NCI-H146 treated with DMSO at 0.1 percent for 48 hours (cell line): ENCODE measurements around the gene SOWAHC.
"Not testable (repeated sequence)": the region's sequence is repeated elsewhere in the genome, so short reads cannot be mapped to it uniquely, and the experiment has no call there.

Experiments
- DNase-seq: peaks from one replicate; lab custom pipeline; 2025; ENCODE audit not compliant: unreplicated experiment; lab: John Stamatoyannopoulos, UW

Gene SOWAHC

DNA sequence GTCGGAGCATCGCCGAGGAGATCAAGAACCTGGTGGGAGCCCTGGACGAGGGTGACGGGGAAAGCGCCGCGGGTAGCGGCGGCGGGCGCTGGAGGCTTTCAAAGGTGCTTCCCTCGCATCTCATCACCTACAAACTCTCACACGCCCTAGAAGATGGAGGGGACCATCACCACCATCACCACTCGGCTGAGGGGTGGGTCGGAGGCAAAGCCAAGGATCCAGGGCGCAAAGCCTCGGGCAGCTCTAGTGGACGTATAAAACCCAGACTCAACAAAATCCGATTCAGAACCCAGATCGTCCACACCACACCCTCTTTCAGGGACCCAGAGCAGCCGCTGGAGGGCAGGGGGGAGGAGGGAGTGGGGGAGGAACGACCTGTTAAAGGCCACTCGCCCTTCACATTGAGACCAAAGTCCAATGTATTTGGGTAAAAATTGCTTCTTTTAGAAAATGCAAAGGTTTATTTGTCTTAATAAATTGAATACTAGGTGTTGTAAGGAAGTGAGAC, 1.5 kb downstream of the SOWAHC start:
- no peak for DNase-seq

DNA sequence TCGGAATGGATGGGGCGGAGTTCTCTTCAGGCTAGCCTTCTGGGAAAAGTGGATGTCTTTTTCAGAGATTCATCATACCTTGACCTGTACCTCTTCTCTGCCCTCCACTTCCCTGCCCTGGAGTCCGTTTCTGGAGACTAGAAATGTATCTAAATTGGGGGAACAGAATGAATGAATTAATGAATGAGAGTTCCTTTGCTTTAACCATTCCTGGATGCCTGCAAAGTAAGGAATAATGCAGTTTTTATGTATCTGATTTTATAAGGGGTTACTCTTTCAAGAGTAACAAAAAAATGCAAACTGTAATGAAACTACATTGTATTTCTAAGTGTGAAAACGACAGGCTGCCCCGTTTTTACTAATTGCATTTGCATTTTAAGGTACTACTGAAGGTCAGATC, 2.0 kb downstream of the SOWAHC start:
- no peak for DNase-seq

GRCh38 chr2:109619032-109619615, 5.0 kb downstream of the SOWAHC start:
- DNase-seq: no peak

GRCh38 chr2:109623297-109623696, 9.1 kb downstream of the SOWAHC start:
- no peak for DNase-seq

DNA sequence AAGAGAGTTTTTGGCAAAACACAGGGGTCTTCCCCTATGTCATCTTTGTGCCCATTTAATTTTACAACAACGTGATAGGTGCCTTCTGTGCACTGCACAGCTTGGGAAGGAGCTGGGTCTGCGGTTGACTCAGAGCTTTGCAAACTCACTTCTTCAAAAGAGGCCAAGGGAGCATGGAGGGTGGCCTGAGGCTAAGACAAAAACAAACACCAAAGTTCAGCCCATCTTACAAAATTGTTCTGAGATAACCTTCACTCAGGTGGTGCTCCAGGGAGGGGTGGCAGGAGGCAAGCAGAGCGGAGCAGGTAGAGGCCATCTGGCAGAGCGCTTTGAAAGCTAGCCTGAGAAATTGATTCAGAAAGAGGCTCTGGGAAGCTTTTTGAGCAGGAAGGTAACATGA, 9.8 kb downstream of the SOWAHC start:
- no peak for DNase-seq

- DNase-seq: no peak
Measured at GRCh38 chr2:109624339-109624738, 10.2 kb downstream of the SOWAHC start.

DNA sequence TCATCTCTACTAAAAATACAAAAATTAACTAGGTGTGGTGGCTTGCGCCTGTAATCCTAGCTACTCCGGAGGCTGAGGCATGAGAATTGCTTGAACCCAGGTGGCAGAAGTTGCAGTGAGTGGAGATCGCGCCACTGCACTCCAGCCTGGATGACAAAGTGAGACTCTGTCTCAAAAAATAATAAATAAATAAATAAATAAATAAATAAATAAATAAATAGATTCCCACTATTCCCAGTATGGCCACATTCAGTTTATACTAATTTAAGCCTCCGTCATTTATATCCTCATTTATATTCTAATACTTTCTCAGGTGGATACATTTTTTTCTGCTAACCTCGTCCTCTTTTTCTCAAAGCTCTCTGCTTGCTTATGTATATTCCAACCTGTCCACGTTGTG, 14.2 kb downstream of the SOWAHC start:
- DNase-seq: not testable (repeated sequence)

DNA sequence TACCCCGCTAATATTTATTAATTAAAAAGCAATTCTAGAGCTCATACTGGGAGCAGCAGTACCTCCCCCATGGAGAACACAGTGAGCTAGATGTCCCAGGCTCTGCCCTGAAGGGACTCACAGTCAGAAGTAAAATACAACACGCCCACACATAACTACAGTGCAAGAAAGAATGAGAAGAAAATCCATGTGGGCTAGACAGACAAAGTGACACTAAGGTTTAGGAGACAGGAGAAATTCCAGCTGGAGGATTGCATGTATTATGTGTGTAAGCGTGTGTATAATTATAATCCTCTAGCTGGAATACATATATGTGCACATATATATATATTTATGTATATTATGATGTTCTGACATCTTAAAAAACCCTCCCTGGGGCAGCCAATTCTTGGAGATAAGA, 15.7 kb downstream of the SOWAHC start:
- DNase-seq: no peak

DNA sequence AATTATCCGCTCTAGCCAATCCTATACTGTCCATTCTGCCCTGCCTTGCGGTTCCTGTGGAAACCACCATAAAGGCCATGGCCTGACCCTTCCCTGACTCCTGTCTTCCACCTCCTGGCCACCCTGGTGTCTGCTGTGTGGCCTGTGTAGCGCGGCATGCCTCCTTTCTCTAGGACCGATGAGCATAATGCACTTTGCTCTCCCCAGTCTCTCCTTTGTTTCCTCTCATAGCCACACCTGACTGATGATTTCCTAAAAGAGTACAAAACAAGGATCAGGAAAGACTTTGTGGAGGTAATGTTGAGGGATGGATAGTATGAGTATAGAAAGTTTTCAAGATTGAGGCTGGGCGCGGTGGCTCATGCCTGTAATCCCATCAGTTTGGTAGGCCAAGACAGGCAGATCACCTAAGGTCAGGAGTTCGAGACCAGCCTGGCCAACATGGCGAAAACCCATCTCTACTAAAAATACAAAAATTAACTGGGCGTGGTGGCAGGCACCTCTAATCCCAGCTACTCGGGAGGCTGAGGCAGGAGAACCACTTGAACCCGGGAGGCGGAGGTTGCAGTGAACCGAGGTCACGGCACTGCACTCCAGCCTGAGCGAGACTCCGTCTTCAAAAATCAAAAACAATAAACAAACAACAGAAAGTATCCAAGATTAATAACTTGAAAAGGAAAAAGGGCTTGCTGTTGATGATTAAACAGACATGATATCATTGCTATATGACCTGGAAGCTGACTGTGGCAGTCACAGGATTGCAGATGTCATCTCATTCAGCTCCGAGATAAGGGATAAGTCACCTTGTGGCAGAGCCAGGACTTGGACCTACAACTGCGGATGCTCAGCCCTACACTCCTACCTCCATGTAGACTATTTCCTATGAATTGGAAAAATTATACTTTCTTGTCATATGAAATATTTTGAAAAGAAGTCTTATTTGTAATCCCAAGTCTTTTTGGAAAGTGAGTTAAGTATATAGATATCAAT, 16.6 kb downstream of the SOWAHC start:
- DNase-seq: no peak

GRCh38 chr2:109631741-109632140, 17.6 kb downstream of the SOWAHC start:
- DNase-seq: no peak

DNA sequence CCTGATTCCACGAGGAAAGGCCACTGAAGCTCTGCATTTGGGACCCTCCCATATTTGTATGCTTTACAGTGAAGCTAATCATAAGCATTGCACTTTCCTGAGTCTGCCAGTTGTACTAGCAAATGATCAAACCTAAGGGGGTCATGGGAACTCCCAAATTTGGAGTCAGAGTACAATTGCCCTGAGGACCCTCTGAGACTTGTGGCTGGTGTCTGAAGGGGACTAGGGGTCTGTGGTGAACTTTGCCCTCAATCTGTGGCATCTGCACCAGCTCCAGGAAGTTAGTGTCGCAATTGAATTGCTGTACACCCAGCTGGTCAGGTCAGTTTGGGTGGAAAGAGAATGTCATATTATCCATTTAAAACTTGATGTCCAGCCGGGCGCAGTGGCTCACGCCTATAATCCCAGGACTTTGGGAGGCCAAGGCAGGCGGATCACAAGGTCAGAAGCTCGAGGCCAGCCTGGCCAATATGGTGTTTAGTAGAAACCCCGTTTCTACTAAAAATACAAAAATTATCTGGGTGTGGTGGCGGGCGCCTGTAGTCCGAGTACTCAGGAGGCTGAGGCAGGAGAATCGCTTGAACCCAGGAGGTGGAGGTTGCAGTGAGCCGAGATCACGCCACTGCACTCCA, 18.1 kb downstream of the SOWAHC start:
- no peak for DNase-seq

DNA sequence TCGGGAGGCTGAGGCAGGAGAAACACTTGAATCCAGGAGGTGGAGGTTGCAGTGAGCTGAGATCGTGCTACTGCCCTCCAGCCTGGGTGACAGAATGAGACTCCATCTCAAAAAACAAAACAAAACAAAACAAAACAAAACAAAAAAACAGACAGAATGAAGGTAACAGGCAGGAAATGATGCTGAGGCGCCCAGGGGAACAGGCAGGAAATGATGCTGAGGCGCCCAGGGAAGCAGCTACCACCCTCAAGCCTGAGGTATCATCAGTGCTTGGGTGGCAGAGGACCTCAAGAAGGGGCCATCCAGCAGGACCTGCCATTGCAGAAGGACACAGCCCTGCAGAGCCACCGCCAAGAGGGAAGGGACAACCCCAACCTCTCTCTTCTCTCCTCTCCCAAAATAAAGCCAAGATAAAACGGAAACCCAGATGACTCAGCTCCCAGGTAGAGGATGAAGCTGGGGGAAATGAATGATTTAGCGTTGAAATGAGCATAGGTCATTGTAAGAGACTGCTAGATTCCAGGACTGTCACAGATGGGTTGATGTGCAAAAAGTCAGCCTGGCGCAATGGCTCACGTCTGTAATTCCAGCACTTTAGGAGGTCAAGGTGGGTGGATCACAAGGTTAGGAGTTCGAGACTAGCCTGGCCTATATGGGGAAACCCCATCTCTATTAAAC, 19.3 kb downstream of the SOWAHC start:
- no peak for DNase-seq

DNA sequence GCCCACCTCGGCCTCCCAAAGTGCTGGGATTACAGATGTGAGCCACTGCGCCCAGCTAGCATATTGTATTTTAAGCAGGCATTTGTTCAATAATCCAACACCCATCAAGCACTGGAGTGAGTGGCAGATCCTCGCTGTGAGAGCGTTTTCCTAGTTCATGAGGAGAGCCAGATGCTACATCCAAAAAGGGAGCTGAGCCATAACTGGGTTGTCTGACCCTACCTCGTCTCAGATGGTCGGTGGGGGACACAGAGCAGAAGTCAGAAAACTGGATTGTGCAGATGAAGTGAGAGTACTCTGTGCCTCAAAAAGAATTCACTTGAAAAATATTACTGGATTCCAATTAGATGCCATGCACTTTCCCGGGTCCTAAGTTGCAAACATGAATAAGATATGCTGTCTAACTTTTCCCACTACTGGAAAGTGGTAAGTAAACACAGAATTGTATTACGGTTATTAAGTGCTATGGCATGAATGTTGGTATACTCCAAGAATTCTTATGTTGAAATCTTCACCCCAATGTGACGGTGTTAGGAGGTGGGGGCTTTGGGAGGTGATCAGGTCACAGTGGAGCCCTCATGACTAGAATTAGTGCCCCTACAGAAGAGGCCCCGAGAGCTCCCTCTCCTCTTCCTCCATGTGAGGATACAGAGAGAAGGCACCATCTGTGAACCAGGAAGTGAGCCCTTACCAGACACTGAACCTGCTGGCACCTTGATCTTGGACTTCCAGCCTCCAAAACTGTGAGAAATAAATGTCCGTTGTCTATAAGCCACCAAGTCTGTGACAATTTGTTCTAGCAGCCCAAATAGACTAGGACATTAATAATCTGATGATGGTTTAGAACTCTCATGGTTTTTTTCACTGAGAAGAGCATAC, 21.5 kb downstream of the SOWAHC start:
- DNase-seq: no peak

DNA sequence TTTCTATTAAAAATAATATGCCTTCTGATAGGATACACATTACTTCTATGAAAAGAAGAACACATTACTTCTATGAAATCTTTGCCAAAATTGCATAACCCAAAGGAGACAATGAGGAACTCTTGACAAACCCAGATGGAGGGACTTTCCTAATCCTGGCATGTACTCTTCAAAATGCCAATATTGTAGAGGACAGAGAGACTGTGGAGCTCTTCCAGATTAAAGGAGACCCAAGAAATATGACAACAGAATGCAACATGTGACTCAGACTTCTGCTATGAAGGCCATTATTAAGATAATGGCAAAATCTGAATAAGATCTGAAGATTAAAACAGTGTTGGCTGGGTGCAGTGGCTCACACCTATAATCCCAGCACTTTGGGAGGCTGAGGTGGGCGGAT, 22.2 kb downstream of the SOWAHC start:
- DNase-seq: no peak

- DNase-seq: no peak
Measured at GRCh38 chr2:109637749-109638570, 23.8 kb downstream of the SOWAHC start.

GRCh38 chr2:109638795-109639194, 24.6 kb downstream of the SOWAHC start:
- no peak for DNase-seq

GRCh38 chr2:109640000-109640399, 25.8 kb downstream of the SOWAHC start:
- DNase-seq: not testable (repeated sequence)

- DNase-seq: no peak
Measured at GRCh38 chr2:109644571-109645275, 30.6 kb downstream of the SOWAHC start.
